M059J (cell line): ENCODE measurements around the gene HRG. TPM values are rescaled to one million over a fixed set of nuclear protein-coding genes. Genes with fewer than 3 reads are reported as not detected.
"Not testable (repeated sequence)": the region's sequence is repeated elsewhere in the genome, so short reads cannot be mapped to it uniquely, and the experiment has no call there.

Experiments used
- DNase-seq: peaks from one replicate; pipeline ENCODE4 v3.0.0-alpha.2; 2012; ENCODE audit warnings: low read depth
- total RNA-seq: library from RNA; depleted of rRNA; stranded (reverse); fragments of >200 nt; shearing (Covaris generic); gene quantifications from 2 replicates; pipeline ENCODE4 v1.2.3, GENCODE V29; 2014

HRG gene
- total RNA-seq, 1 experiment from 2014 or later = not detected

GRCh38 chr3:186679151-186679550 lies 13.3 kb downstream of the HRG start:
- no peak for DNase-seq

- no peak for DNase-seq
Measured at GRCh38 chr3:186680869-186681268, 15.1 kb downstream of the HRG start.

- DNase-seq = no peak
Measured at GRCh38 chr3:186682812-186683211, 17.0 kb downstream of the HRG start.

GRCh38 chr3:186683979-186684378 lies 18.2 kb downstream of the HRG start:
- DNase-seq = no peak

GRCh38 chr3:186686475-186686874 lies 20.7 kb downstream of the HRG start:
- DNase-seq = not testable (repeated sequence)

GRCh38 chr3:186687120-186687651 lies 21.4 kb downstream of the HRG start:
- DNase-seq = no peak

GRCh38 chr3:186690304-186690703 lies 24.5 kb downstream of the HRG start:
- DNase-seq = not testable (repeated sequence)

GRCh38 chr3:186691676-186692075 lies 25.9 kb downstream of the HRG start:
- peak; percentile 9 for DNase-seq

- DNase-seq = no peak
Measured at GRCh38 chr3:186693843-186694242, 28.0 kb downstream of the HRG start.

- no peak for DNase-seq
Measured at GRCh38 chr3:186694288-186695032, 28.6 kb downstream of the HRG start.

GRCh38 chr3:186696522-186696921 lies 30.7 kb downstream of the HRG start:
- no peak for DNase-seq

- DNase-seq = no peak
Measured at GRCh38 chr3:186697510-186697909, 31.7 kb downstream of the HRG start.

- no peak for DNase-seq
Measured at GRCh38 chr3:186700267-186700666, 34.5 kb downstream of the HRG start.

GRCh38 chr3:186702451-186702850 lies 36.6 kb downstream of the HRG start:
- not testable (repeated sequence) for DNase-seq

GRCh38 chr3:186705882-186706780 lies 40.3 kb downstream of the HRG start:
- no peak for DNase-seq

GRCh38 chr3:186708983-186709679 lies 43.3 kb downstream of the HRG start:
- no peak for DNase-seq

- not testable (repeated sequence) for DNase-seq
Measured at GRCh38 chr3:186710694-186711093, 44.9 kb downstream of the HRG start.

GRCh38 chr3:186713499-186713898 lies 47.7 kb downstream of the HRG start:
- no peak for DNase-seq

GRCh38 chr3:186717039-186717457 lies 51.2 kb downstream of the HRG start, which contains the start of gene KNG1:
Gene KNG1 (plus strand): TSS chr3:186717359. CDS start chr3:186717543, 184 bp downstream.
- DNase-seq = no peak

GRCh38 chr3:186719945-186720739 lies 54.3 kb downstream of the HRG start:
- no peak for DNase-seq

- peak; percentile 28 for DNase-seq
Measured at GRCh38 chr3:186722457-186722856, 56.6 kb downstream of the HRG start.
